K562 (cell line): ENCODE data around the gene EPHB1. TPM values are rescaled to one million over a fixed set of nuclear protein-coding genes. Genes with fewer than 3 reads are reported as not detected.

ENCODE experiments used
- ATAC-seq: fragments of 200-7000 bp; cut with Tn5 transposase; 3 replicates; pipeline ENCODE4 v1.9.1; 2020; ENCODE audit warnings: moderate library complexity
- BruUV-seq: library from RNA; stranded (reverse); fragments of 400-500 nt; replicated peaks from 2 replicates; lab custom pipeline; 2021; lab: Mats Ljungman, UMichigan
- CTCF ChIA-PET: fragments of 300-600 bp; formaldehyde crosslinking; extraction: SDS; loops from one replicate; lab custom pipeline; 2021; ENCODE audit warnings: low intra/inter-chr PET ratio; lab: Yijun Ruan, JAX
- POLR2A ChIA-PET: fragments of 300-600, 350-650 bp; sonication (Branson Sonifier 250); formaldehyde crosslinking; extraction: SDS; loops from one replicate; lab custom pipeline; 2021; ENCODE audit warnings: antibody characterized with exemption, inconsistent platforms; lab: Yijun Ruan, JAX
- DNase-seq, 4 experiments: peaks; one replicate each; pipeline versions ENCODE4 v3.0.0 to v3.0.0-alpha.2; 2011 to 2018; ENCODE audit warnings: low spot score in 3 of 4, mixed read lengths in 3 of 4; ENCODE audit errors: extremely low read depth in 1 of 4
- FAIRE-seq: peaks from 2 replicates; lab custom pipeline; 2011; peaks lifted over from hg19 to GRCh38; lab: Jason Lieb, UNC
- H2AFZ ChIP-seq: 2 replicates; pipeline ENCODE4 v1.6.0; 2011; ENCODE audit warnings: low read depth, low read length, control low read depth, inconsistent platforms
- H3K27ac ChIP-seq: fragments of 200-600 bp; 3 replicates; pipeline ENCODE4 v1.8.0; 2011; ENCODE audit warnings: low read depth, mild to moderate bottlenecking, control low read depth, inconsistent platforms, low read length, moderate library complexity, mixed read lengths; ENCODE audit errors: extremely low read depth
- H3K27me3 ChIP-seq, 2 experiments: fragments of 300-600 bp in 1 of 2; 2 replicates in 1 of 2; 3 replicates in 1 of 2; pipeline versions ENCODE4 v1.6.0 to v1.8.0; 2011; ENCODE audit warnings: inconsistent platforms in 2 of 2, low read length in 2 of 2, mild to moderate bottlenecking in 1 of 2, mixed read lengths in 1 of 2, moderate library complexity in 1 of 2; ENCODE audit not compliant: control insufficient read depth in 2 of 2, insufficient read depth in 2 of 2
- H3K36me3 ChIP-seq: fragments of 300-600 bp; 3 replicates; pipeline ENCODE4 v1.8.0; 2011; ENCODE audit warnings: mild to moderate bottlenecking, low read length, inconsistent platforms; ENCODE audit not compliant: control insufficient read depth, insufficient read depth
- H3K4me1 ChIP-seq, 2 experiments: fragments of 200-600 bp in 1 of 2; replicated peaks in 1 of 2; 2 replicates in 1 of 2; 3 replicates in 1 of 2; pipeline versions ENCODE4 v1.5.1 to v1.8.0; 2011; ENCODE audit warnings: inconsistent platforms in 2 of 2, low read length in 2 of 2, mild to moderate bottlenecking in 1 of 2, mixed read lengths in 1 of 2, moderate library complexity in 1 of 2; ENCODE audit not compliant: control insufficient read depth in 2 of 2, insufficient read depth in 2 of 2
- H3K4me2 ChIP-seq: 2 replicates; pipeline ENCODE4 v1.6.1; 2011; ENCODE audit warnings: low read length, control low read depth, inconsistent platforms, mixed read lengths; ENCODE audit not compliant: insufficient read depth
- H3K4me3 ChIP-seq: fragments of 200-600 bp; sonication (generic), shearing (Covaris generic); 2 replicates; pipeline ENCODE4 v1.5.1; 2016; ENCODE audit warnings: control low read depth, inconsistent platforms
- H3K79me2 ChIP-seq: fragments of 200-600 bp; 3 replicates; pipeline ENCODE4 v1.8.0; 2011; ENCODE audit warnings: low read length, inconsistent platforms; ENCODE audit not compliant: control insufficient read depth, insufficient read depth
- H3K9ac ChIP-seq, 2 experiments: 2 replicates each; pipeline versions ENCODE4 v1.6.0 to v1.6.1; 2011; ENCODE audit warnings: low read depth in 2 of 2, low read length in 2 of 2, control low read depth in 1 of 2, inconsistent platforms in 1 of 2, mild to moderate bottlenecking in 1 of 2, mixed read lengths in 1 of 2; ENCODE audit not compliant: insufficient read depth in 1 of 2
- H3K9me1 ChIP-seq: one replicate; pipeline ENCODE4 v1.6.0; 2011; ENCODE audit warnings: inconsistent platforms, mild to moderate bottlenecking, low read length, moderate library complexity; ENCODE audit not compliant: control insufficient read depth, insufficient read depth
- H3K9me3 ChIP-seq: replicated peaks from 2 replicates; pipeline ENCODE4 v1.5.1; 2011; ENCODE audit warnings: low read depth, low read length, inconsistent platforms; ENCODE audit not compliant: control insufficient read depth, insufficient read depth
- H4K20me1 ChIP-seq: replicated peaks from 2 replicates; pipeline ENCODE4 v1.6.1; 2011; ENCODE audit warnings: low read length, inconsistent platforms, mixed read lengths; ENCODE audit not compliant: control insufficient read depth, insufficient read depth
- ELF4 ChIP-seq: fragments of 450-650 bp; formaldehyde crosslinking; IDR thresholded peaks from 2 replicates; pipeline ENCODE4 v1.4.0; 2022; ENCODE audit warnings: missing genetic modification characterization
- RFX1 ChIP-seq: fragments of 450-650 bp; IDR thresholded peaks from 2 replicates; pipeline ENCODE4 v1.6.1; 2016; ENCODE audit warnings: mild to moderate bottlenecking, moderate library complexity
- SIRT6 ChIP-seq: IDR thresholded peaks from one replicate; pipeline ENCODE4 v1.6.1; 2012; ENCODE audit warnings: low read depth, mild to moderate bottlenecking, control low read depth, inconsistent platforms, low read length, moderate library complexity
- SIX5 ChIP-seq, 2 experiments: IDR thresholded peaks; 2 replicates each; pipeline ENCODE4 v1.6.1; 2011; ENCODE audit warnings: low read length in 2 of 2, borderline replicate concordance in 1 of 2, low read depth in 1 of 2, mild to moderate bottlenecking in 1 of 2, moderate library complexity in 1 of 2; ENCODE audit not compliant: insufficient read depth in 1 of 2
- SMARCC2 ChIP-seq: fragments of 450-650 bp; IDR thresholded peaks from 2 replicates; pipeline ENCODE4 v1.6.1; 2017; ENCODE audit warnings: antibody characterized with exemption, moderate library complexity, mild to moderate bottlenecking, low read depth
- ZBED1 ChIP-seq: IDR thresholded peaks from 2 replicates; pipeline ENCODE4 v1.6.1; 2014
- ZBTB40 ChIP-seq, 2 experiments: fragments of 450-650 bp in 1 of 2; sonication (generic) in 1 of 2; formaldehyde crosslinking in 1 of 2; IDR thresholded peaks; 2 replicates each; pipeline versions ENCODE4 v1.7.1 to v1.9.0; 2016 to 2022; ENCODE audit warnings: inconsistent platforms in 1 of 2, mild to moderate bottlenecking in 1 of 2, missing genetic modification reagents in 1 of 2
- WGBS: fragments of 100-300 bp; shearing (Covaris generic); methylation state at CpG from one replicate; pipeline ENCODE4 v1.1.6; 2016; ENCODE audit warnings: low coverage, mixed read lengths; ENCODE audit not compliant: insufficient coverage; ENCODE audit errors: missing lambda C conversion rate; 5-methylcytosine and 5-hydroxymethylcytosine counted together
- in situ Hi-C: fragments of 300-500 bp; cut with MboI; formaldehyde crosslinking; loops from 4 replicates; pipeline ENCODE4 v1.15.0; 2018; ENCODE audit warnings: inconsistent platforms, mixed read lengths
- intact Hi-C: fragments of 100-400 bp; cut with micrococcal nuclease; formaldehyde crosslinking; loops from 2 replicates; pipeline ENCODE4 v1.14.2; 2022
- polyA plus RNA-seq, 8 experiments: library from polyadenylated mRNA; depleted of rRNA in 4 of 8; stranded (reverse) in 5 of 8; unstranded in 3 of 8; fragments of >200 nt; fragmentation: Nextera tagmentation in 2 of 8; fragmentation: Illumina TruSeq in 1 of 8; extraction: Ambion mirVana in 2 of 8; extraction: Trizol in 1 of 8; gene quantifications; 2 replicates each; pipeline versions ENCODE4 v1.2.1 to v1.2.3, GENCODE V29; 2011 to 2014; ENCODE audit warnings: inconsistent platforms in 1 of 8, missing spikeins in 1 of 8
- total RNA-seq, 7 experiments: library from RNA; depleted of rRNA in 6 of 7; stranded (reverse); fragments of >200 nt in 6 of 7; fragmentation: Illumina TruSeq in 2 of 7; extraction: Trizol in 2 of 7; gene quantifications; 2 replicates each; pipeline versions ENCODE4 v1.2.1 to v1.2.3, GENCODE V29; 2011 to 2021; ENCODE audit warnings: low replicate concordance in 1 of 7

The EPHB1 gene
- total and polyA plus RNA-seq, 9 of the 15 experiments (the other 6 are each of a cell fraction or from before 2014, with no cell fraction given), result 0.29 TPM; not detected in 8

- Histone ChIP-seq H3K9me1 (no peaks in the 10 kb centered on the region), H3K4me3 (no peak overlapping the region), H4K20me1 (no peaks in the 10 kb centered on the region), H3K27ac (no peak overlapping the region), H3K4me2 (no peak overlapping the region), H3K27me3 (no peaks in the 10 kb centered on the region), H3K9ac (no peak overlapping the region), H2AFZ (no peak overlapping the region), H3K36me3 (no peaks in the 10 kb centered on the region), H3K9me3 (no peaks in the 10 kb centered on the region), H3K79me2 (no peaks in the 10 kb centered on the region), H3K4me1 (no peaks in the 10 kb centered on the region; a peak in 1 of 5 replicates)
- BruUV-seq, result no TSS peak
- FAIRE-seq (no peak), ATAC-seq (no peak), DNase-seq (peak in 3 of 4 experiments; percentile 3 to 11 (median 8))
- WGBS, result 6% methylated on average over 2 of the region's 2 CpGs
- TF ChIP-seq SIX5 (IDR thresholded peaks at IDR 0.05; ENCODE audit: borderline replicate concordance in 1 of 2, insufficient read depth in 1 of 2, low read depth in 1 of 2, low read length in 2 of 2) (no peak), RFX1 (peak; percentile 85)
- intact Hi-C loops (no loop called here), in situ Hi-C loops (no loop called here)
- ChIA-PET POLR2A (no interaction called here), CTCF (no interaction called here)
These were observed 28.6 kb downstream of the EPHB1 start for GRCh38 chr3:134823679-134824078.

DNA sequence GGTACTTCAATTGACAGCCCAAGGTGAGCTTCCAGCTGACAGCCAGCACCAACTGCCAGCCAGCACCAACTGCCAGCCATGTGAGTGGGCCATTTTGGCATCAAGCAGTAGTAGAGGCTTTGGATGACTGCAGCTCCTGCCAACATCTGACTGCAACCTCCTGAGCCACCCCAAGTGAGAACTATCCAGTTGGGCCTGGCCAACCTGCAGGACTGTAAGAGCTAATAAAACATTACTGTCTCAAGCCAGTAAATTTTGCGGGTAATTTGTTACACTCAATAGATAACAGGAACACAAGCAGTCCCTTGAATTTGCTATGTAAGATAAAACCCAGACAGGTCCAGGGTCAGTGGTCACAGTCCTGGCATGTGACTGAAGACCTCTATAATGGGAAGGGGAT is 29.7 kb downstream of the EPHB1 start:
- no peak for ATAC-seq
- H3K4me1 ChIP-seq, result no peaks in the 10 kb centered on the region; a peak in 1 of 5 replicates
- in situ Hi-C loops (no loop called here), intact Hi-C loops (no loop called here)
- no TSS peak for BruUV-seq
- H2AFZ ChIP-seq, result no peak overlapping the region
- FAIRE-seq, result no peak
- H4K20me1 ChIP-seq, result no peaks in the 10 kb centered on the region
- H3K27ac ChIP-seq, result no peak overlapping the region
- H3K4me2 ChIP-seq, result no peak overlapping the region
- no peaks in the 10 kb centered on the region for H3K9me1 ChIP-seq
- CTCF ChIA-PET, result no interaction called here
- no peaks in the 10 kb centered on the region for H3K79me2 ChIP-seq
- H3K36me3 ChIP-seq, result no peaks in the 10 kb centered on the region
- WGBS, result 0% methylated on average over 1 of the region's 1 CpG
- H3K27me3 ChIP-seq, result no peaks in the 10 kb centered on the region
- no peak overlapping the region for H3K4me3 ChIP-seq
- H3K9ac ChIP-seq, result no peak overlapping the region
- POLR2A ChIA-PET, result no interaction called here
- H3K9me3 ChIP-seq, result no peaks in the 10 kb centered on the region
- DNase-seq, result no peak
- no peak for TF ChIP-seq SMARCC2
- no peak for TF ChIP-seq ZBTB40 (IDR thresholded peaks at IDR 0.05)
- TF ChIP-seq ZBTB40 (CRISPR knock-in tag; IDR thresholded peaks at IDR 0.05), result no peak
- no peak for TF ChIP-seq SIRT6
- no peak for TF ChIP-seq ZBED1
- no peak for TF ChIP-seq ELF4 (CRISPR knock-in tag)
